HepG2 (cell line): ENCODE measurements around the gene ANKRD66. TPM values are rescaled to one million over a fixed set of nuclear protein-coding genes. Genes with fewer than 3 reads are reported as not detected.

Experiments used
- EZH2 ChIP-seq: conservative IDR thresholded peaks from 2 replicates; pipeline ENCODE4 v1.6.1; 2012; ENCODE audit warnings: mild to moderate bottlenecking, low read depth, low read length, moderate library complexity
- HES4 ChIP-seq: sonication (generic); formaldehyde crosslinking; IDR thresholded peaks from 2 replicates; pipeline ENCODE4 v1.9.0; 2021; ENCODE audit warnings: mild to moderate bottlenecking, missing genetic modification reagents, borderline replicate concordance
- NCOA1 ChIP-seq: sonication (generic); formaldehyde crosslinking; IDR thresholded peaks from 2 replicates; pipeline ENCODE4 v1.9.0; 2021; ENCODE audit warnings: missing genetic modification reagents
- NKX3-1 ChIP-seq: sonication (generic); formaldehyde crosslinking; IDR thresholded peaks from 2 replicates; pipeline ENCODE4 v1.5.0; 2020; ENCODE audit warnings: missing genetic modification reagents
- SAP130 ChIP-seq: IDR thresholded peaks from 2 replicates; pipeline ENCODE4 v1.6.1; 2016; ENCODE audit warnings: low read depth
- SIX1 ChIP-seq: sonication (generic); formaldehyde crosslinking; IDR thresholded peaks from 2 replicates; pipeline ENCODE4 v1.4.0; 2020; ENCODE audit warnings: missing genetic modification reagents, borderline replicate concordance
- SMC3 ChIP-seq: IDR thresholded peaks from 2 replicates; pipeline ENCODE4 v1.6.1; 2011; ENCODE audit warnings: low read length, improper control_type of control experiment
- SYNCRIP ChIP-seq: fragments of 200-400 bp; formaldehyde crosslinking; IDR thresholded peaks from 2 replicates; pipeline ENCODE4 v1.6.1; 2018; ENCODE audit warnings: mild to moderate bottlenecking, low read depth, low read length; ENCODE audit not compliant: insufficient read depth
- TAF15 ChIP-seq: fragments of 200-400 bp; formaldehyde crosslinking; IDR thresholded peaks from one replicate; pipeline ENCODE4 v1.6.1; 2018; ENCODE audit warnings: mild to moderate bottlenecking, low read depth, low read length; ENCODE audit not compliant: poor library complexity, severe bottlenecking
- ZBTB7B ChIP-seq: sonication (generic); formaldehyde crosslinking; IDR thresholded peaks from 2 replicates; pipeline ENCODE4 v1.4.0; 2020; ENCODE audit warnings: missing genetic modification reagents
- ZFP90 ChIP-seq: sonication (generic); formaldehyde crosslinking; IDR thresholded peaks from 2 replicates; pipeline ENCODE4 v1.8.0; 2022; ENCODE audit warnings: missing genetic modification reagents, mild to moderate bottlenecking, inconsistent platforms, borderline replicate concordance
- ZMYM4 ChIP-seq: sonication (generic); formaldehyde crosslinking; IDR thresholded peaks from 2 replicates; pipeline ENCODE4 v1.8.1; 2023; ENCODE audit warnings: mild to moderate bottlenecking, missing genetic modification reagents
- ZNF143 ChIP-seq: sonication (generic); formaldehyde crosslinking; IDR thresholded peaks from 2 replicates; pipeline ENCODE4 v1.4.0; 2020; ENCODE audit warnings: missing genetic modification reagents
- ZNF552 ChIP-seq: sonication (generic); formaldehyde crosslinking; IDR thresholded peaks from 2 replicates; pipeline ENCODE4 v1.9.0; 2022; ENCODE audit warnings: missing genetic modification reagents, mild to moderate bottlenecking, borderline replicate concordance
- ZNF672 ChIP-seq: sonication (generic); formaldehyde crosslinking; IDR thresholded peaks from 2 replicates; pipeline ENCODE4 v1.8.1; 2022; ENCODE audit warnings: missing genetic modification reagents
- polyA plus RNA-seq, 8 experiments: library from polyadenylated mRNA; depleted of rRNA in 3 of 8; stranded (reverse) in 7 of 8; unstranded in 1 of 8; fragments of >200 nt; fragmentation: Illumina TruSeq in 4 of 8; extraction: Trizol in 4 of 8; gene quantifications; 2 replicates each; pipeline versions ENCODE4 v1.2.1 to v1.2.3, GENCODE V29; 2011 to 2016; ENCODE audit warnings: low read depth in 4 of 8, missing spikeins in 1 of 8, mixed read lengths in 1 of 8; ENCODE audit not compliant: insufficient read depth in 1 of 8
- total RNA-seq, 5 experiments: library from RNA; depleted of rRNA; stranded (reverse); fragments of >200 nt; fragmentation: Illumina TruSeq; extraction: Trizol; gene quantifications; 2 replicates each; pipeline ENCODE4 v1.2.3, GENCODE V29; 2016; ENCODE audit warnings: low read depth in 1 of 5
- TF ChIP-seq, protein P1 (sequence below): conservative IDR thresholded peaks from 2 replicates; pipeline ENCODE4 v1.6.1; 2018; ENCODE audit warnings: missing genetic modification reagents
- TF ChIP-seq, protein P2 (sequence below): sonication (generic); formaldehyde crosslinking; IDR thresholded peaks from 2 replicates; pipeline ENCODE4 v1.5.1; 2020; ENCODE audit warnings: mild to moderate bottlenecking, missing genetic modification reagents, moderate library complexity
- TF ChIP-seq, protein P3 (sequence below): sonication (generic); formaldehyde crosslinking; IDR thresholded peaks from 2 replicates; pipeline ENCODE4 v1.4.0; 2020; ENCODE audit warnings: mild to moderate bottlenecking, low read depth, missing genetic modification reagents
- TF ChIP-seq, protein P4 (sequence below): sonication (generic); formaldehyde crosslinking; conservative IDR thresholded peaks from 2 replicates; pipeline ENCODE4 v1.8.1; 2023; ENCODE audit warnings: missing genetic modification reagents

Gene ANKRD66
- total and polyA plus RNA-seq, 2 of the 13 experiments (the other 11 are each of a cell fraction or from before 2014, with no cell fraction given) = not detected

DNA sequence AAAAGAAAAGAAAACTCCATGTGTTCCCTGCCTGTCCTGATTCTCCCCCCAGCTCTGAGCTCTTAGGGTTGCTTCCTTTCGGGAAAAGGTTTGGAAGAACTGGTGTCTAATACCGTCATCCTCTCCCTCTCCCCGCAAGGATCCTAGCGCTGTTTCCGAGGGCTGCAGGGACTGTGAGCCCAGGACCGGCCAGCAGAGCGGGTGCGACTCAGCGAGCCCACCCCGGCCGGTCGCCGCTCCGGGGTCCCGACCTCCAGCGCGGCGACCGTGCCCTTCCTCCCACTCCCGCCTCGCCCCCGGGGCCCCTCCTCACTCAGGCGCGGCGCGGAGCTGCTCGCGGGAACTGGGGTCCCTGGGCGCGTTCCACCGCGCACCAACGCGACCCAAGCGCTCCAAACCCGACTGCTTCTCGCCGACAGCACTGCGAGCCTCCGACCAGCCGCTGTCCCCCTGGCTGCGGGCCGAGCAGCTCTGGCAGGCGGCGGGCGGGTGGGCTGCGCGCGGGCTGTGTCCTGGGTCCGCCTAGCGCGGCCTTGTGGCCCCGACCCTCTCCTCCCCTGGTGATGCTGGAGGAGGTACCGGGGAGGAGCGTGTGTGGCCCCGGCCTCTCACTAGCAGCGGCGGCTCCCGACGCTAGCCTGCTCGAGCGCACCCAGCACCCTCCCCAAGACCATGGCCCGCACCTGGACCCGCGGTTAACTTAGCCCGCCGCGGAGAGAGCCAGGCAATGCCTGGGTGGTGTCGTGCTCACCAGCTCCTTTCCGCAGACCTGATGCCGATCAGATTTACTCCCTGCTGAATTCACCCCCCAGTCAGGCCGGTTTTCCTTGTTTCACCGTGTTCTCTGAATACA, 11.6 kb upstream of the ANKRD66 start, which contains the start of gene PLA2G7 (continued):
- TF ChIP-seq HES4 (CRISPR knock-in tag) (0 out of 2 replicates have a peak, but pooled peaks have one; percentile 51), SAP130 (CRISPR knock-in tag) (no peak), SMC3 (no peak), EZH2 (peak; percentile 94), NCOA1 (CRISPR knock-in tag) (no peak), NKX3-1 (no peak), ZFP90 (0 out of 2 replicates have a peak, but pooled peaks have one; percentile 0), ZBTB7B (CRISPR knock-in tag) (no peak), ZMYM4 (CRISPR knock-in tag) (no peak), ZNF143 (CRISPR knock-in tag) (no peak), SYNCRIP (0 out of 2 replicates have a peak, but pooled peaks have one; percentile 94), SIX1 (CRISPR knock-in tag) (no peak), ZNF672 (CRISPR knock-in tag) (no peak), TAF15 (no peak), ZNF552 (CRISPR knock-in tag) (no peak)
- TF ChIP-seq, protein P1, sequence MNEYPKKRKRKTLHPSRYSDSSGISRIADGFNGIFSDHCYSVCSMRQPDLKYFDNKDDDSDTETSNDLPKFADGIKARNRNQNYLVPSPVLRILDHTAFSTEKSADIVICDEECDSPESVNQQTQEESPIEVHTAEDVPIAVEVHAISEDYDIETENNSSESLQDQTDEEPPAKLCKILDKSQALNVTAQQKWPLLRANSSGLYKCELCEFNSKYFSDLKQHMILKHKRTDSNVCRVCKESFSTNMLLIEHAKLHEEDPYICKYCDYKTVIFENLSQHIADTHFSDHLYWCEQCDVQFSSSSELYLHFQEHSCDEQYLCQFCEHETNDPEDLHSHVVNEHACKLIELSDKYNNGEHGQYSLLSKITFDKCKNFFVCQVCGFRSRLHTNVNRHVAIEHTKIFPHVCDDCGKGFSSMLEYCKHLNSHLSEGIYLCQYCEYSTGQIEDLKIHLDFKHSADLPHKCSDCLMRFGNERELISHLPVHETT (CRISPR knock-in tag) = no peak
- TF ChIP-seq, protein P2, sequence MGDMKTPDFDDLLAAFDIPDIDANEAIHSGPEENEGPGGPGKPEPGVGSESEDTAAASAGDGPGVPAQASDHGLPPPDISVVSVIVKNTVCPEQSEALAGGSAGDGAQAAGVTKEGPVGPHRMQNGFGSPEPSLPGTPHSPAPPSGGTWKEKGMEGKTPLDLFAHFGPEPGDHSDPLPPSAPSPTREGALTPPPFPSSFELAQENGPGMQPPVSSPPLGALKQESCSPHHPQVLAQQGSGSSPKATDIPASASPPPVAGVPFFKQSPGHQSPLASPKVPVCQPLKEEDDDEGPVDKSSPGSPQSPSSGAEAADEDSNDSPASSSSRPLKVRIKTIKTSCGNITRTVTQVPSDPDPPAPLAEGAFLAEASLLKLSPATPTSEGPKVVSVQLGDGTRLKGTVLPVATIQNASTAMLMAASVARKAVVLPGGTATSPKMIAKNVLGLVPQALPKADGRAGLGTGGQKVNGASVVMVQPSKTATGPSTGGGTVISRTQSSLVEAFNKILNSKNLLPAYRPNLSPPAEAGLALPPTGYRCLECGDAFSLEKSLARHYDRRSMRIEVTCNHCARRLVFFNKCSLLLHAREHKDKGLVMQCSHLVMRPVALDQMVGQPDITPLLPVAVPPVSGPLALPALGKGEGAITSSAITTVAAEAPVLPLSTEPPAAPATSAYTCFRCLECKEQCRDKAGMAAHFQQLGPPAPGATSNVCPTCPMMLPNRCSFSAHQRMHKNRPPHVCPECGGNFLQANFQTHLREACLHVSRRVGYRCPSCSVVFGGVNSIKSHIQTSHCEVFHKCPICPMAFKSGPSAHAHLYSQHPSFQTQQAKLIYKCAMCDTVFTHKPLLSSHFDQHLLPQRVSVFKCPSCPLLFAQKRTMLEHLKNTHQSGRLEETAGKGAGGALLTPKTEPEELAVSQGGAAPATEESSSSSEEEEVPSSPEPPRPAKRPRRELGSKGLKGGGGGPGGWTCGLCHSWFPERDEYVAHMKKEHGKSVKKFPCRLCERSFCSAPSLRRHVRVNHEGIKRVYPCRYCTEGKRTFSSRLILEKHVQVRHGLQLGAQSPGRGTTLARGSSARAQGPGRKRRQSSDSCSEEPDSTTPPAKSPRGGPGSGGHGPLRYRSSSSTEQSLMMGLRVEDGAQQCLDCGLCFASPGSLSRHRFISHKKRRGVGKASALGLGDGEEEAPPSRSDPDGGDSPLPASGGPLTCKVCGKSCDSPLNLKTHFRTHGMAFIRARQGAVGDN = 0 out of 2 replicates have a peak, but pooled peaks have one; percentile 25
- TF ChIP-seq, protein P3, sequence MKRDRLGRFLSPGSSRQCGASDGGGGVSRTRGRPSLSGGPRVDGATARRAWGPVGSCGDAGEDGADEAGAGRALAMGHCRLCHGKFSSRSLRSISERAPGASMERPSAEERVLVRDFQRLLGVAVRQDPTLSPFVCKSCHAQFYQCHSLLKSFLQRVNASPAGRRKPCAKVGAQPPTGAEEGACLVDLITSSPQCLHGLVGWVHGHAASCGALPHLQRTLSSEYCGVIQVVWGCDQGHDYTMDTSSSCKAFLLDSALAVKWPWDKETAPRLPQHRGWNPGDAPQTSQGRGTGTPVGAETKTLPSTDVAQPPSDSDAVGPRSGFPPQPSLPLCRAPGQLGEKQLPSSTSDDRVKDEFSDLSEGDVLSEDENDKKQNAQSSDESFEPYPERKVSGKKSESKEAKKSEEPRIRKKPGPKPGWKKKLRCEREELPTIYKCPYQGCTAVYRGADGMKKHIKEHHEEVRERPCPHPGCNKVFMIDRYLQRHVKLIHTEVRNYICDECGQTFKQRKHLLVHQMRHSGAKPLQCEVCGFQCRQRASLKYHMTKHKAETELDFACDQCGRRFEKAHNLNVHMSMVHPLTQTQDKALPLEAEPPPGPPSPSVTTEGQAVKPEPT (CRISPR knock-in tag) = no peak
- TF ChIP-seq, protein P4, sequence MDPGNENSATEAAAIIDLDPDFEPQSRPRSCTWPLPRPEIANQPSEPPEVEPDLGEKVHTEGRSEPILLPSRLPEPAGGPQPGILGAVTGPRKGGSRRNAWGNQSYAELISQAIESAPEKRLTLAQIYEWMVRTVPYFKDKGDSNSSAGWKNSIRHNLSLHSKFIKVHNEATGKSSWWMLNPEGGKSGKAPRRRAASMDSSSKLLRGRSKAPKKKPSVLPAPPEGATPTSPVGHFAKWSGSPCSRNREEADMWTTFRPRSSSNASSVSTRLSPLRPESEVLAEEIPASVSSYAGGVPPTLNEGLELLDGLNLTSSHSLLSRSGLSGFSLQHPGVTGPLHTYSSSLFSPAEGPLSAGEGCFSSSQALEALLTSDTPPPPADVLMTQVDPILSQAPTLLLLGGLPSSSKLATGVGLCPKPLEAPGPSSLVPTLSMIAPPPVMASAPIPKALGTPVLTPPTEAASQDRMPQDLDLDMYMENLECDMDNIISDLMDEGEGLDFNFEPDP (CRISPR knock-in tag) = no peak
